GM21515 (cell line): ENCODE measurements around the gene CDK4.
"Not testable (repeated sequence)": the region's sequence is repeated elsewhere in the genome, so short reads cannot be mapped to it uniquely, and the experiment has no call there.

Source experiments
- ATAC-seq: cut with Tn5 transposase; IDR thresholded peaks from one replicate; pipeline ENCODE4 v1.9.1; 2021; ENCODE audit not compliant: unreplicated experiment

Gene CDK4

DNA sequence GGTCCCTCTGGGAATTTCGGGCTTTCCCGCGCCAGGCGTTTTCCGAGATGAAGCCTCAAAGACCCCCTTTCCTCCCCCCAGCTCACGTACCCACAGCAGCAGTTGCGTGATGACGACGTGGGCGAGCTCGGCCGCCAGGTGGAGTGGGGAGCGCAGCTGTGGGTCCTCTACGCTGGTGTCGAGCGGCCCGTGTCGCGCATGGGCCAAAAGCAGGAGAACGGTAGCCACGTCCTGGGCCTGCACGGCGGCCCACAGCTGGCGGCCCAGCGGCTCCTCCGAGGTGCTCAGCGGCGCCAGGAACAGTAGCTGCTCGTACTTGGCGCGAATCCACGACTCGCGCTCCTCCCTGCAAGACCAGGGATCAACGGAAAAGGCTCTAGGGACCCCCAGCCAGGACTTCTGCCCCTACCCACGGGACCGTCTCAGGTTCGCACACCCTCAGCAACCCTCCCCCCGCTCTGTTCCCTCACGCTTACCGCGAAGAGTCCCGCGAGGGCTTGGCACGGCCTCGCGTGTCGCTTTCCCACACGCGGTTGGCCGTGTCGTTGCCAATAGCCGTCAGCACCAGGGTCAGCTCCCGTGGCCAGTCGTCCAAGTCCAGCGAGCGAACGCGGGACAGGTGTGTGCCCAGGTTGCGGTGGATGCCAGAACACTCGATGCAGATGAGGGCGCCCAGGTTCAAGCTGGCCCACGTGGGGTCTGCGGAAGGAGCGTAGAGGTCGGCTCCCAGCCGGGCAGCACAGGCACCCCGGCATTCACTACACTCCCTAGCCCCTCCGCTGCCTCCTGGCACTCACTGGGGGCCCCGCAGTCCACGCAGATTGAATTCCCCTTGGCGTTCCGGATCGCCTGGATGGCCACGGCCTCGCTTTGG, 25.0 kb downstream of the CDK4 start:
- no peak for ATAC-seq

DNA sequence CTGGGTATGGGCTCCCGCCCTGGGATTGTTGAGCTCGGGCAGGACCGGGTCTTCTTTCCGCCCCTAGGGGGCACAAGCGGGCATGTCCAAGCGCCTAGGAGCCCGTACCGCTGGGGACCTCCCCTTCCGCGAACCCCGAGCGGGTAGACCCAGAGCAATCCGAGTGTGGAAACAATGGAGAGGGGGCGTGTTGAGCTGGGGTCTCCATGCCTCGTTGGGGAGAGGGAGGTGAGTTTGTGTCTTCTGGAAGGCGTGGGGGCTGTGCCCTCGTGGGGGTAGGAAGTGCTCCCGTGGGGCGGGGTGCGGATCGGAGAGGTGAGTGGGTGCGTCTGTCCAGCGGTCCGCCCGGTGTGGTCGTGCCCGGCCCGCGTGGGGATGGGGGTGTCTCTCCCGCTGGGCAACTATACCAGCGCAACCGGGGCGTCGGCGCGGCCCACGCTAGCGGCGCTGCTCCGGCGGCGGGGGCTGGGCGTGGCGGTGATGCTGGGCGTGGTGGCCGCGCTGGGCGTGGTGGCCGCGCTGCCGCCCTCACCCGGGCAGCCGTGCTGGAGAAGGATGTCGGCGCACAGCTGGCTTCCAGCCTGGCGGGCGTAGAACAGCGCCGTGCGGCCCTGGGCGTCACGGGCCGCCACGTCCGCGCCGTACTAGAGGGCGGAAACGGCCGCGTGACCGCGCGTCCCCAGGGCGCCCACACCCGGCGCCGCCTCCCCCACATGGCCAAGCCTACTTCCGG, 25.8 kb downstream of the CDK4 start:
- ATAC-seq, result no peak

DNA sequence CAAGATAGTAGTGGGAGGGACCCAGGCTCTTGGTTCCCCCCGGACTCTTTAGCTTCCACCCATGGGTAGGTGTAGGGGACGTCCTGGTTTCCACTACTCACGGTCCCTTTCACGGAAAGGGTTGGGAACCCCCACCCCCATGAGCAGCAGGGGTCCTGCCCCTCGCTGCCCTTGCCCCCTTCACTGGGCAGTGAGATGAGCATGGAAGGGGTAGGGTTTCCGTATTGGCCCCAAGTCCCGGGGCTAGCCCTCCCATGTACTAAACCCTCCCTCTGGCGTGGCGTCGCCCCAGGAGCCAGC, 26.3 kb downstream of the CDK4 start:
- ATAC-seq, result no peak

DNA sequence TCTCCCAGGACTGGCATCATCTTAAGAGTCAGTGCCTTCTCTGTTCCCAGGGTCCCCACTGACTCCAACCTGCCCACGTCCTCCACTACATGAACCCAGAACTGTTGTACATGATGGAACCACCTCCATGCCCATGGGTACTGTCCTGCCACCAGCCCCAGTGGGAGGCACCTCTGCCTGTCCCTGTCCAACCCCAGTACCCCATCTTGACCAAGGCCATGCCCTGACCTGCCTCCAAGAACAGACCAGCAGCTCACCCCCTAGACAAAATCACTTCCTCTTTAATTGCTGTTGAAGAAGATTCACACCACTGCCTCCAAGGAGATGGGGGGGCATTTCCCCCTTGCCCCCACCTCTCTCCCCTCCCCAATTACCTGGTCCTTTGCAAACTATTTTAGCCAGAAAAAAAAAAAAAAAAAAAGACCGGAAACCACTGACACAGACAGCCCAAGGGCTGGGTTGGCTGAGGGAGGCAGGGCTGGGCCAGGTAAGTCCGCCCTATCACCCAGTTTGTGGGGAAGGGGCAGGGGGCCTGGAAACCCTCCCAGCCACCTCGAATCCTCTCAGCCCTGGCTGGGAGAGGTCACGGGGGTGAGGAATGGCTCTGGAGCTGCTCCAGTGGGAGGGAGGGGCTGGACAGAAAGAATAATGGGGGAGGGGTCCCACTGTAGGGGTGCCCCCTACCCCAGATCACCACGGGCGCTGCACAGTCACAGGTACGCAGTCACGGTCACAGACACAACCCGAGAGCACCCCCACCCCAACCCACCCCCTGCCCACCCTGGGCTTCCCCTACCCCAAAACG, 27.0 kb downstream of the CDK4 start:
- no peak for ATAC-seq

DNA sequence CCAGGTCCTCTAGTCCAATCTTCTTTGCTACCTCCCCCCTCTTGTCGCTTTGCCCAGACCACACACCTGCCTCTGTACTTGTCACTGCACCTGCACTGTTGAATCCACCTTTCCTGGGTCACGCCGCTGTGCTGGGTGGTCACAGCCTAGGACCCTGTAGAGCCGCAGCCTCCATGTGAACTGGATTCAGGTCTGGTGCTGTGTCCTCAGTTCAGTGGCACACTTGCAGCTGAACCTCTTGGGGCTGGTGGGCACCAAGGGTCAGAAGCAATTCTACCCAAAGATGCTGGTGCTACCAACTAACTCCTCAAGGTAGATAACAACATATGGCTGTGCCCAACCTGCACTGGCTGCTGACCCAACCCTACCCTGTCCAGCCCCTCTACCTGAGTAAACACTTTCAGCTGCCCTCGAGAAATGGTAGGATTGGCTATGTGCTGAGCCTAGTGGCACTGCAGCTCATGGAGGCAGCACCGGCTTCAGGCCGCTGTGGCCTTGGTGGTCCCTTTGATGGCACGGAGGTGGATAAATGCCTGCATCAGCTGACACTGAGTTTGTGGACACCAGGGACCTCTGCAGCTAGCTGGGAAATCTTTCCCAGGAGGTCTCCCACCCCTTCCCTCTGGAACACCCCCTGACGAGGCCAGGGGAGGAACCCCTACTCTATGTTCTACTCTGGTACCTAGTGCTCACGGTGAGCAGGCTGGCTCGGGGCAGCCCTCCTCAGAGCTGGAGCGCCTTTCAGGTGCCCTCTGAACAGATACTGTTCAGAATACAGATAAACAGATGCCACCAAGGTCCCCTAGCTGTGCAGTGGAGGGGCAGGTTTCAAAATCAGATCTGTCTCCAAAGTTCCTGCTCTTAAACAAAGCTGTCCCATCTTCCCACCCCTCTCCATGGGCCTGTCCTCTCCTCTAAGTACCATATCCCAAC, 27.8 kb downstream of the CDK4 start:
- no peak for ATAC-seq

DNA sequence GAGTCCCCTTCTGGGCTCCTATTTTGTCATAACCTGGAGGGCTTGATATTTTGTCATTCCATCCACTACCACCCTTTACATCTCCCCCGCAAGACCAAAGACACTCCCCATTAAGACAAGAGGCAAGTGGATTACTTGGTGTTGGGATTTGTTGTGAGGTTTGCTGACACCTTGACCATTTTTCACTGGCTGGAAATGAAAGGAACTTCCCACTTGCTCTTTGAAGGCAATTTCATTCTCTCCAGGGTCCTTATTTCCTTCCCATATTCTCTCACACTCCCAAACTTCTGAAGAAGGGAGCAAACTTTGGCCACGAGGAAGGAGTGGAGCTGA, 28.5 kb downstream of the CDK4 start:
- ATAC-seq, result no peak

DNA sequence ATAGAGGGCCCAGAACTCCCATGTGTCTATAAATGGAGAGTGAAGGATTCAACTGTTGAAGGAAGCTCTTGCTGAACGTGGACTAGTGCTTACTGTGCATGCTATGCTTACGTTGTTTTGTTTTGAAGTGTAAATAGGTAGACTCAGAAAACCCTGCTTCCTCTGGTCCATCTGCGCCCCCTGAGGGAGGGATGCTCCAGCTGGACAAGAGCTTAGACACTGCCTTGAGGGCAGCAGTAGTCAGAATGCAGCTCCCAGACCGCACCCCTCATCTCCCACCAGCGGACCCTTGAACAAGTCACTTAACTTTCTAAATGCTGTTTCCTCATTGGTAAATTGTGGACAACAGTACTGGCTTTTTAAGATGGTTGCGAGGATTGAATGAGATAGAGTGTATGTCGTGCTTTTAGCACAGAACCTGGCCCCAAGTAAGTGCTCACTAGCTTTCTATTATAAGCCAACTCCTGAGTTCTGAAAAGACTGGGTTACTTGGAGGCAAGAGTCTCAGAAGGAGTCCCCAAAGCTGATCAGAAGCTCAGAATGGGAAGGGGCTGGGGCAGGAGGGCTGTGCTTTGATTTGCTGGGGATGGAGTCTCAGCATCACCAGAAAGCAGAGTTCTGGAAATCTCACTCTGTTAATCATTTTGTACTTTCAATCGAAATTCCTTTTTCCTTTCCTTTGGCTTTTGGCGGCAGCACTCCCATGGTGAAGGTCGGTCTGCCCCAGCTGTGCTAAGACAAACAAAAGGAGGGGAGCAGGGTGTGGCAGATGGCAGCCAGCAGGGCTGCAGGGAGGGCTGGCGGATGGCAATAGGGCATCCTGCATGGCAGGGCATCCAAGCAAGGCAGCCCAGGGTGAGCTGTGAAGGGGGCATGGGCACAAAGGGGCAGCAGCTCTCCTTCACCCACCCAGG, 29.1 kb downstream of the CDK4 start:
- no peak for ATAC-seq

DNA sequence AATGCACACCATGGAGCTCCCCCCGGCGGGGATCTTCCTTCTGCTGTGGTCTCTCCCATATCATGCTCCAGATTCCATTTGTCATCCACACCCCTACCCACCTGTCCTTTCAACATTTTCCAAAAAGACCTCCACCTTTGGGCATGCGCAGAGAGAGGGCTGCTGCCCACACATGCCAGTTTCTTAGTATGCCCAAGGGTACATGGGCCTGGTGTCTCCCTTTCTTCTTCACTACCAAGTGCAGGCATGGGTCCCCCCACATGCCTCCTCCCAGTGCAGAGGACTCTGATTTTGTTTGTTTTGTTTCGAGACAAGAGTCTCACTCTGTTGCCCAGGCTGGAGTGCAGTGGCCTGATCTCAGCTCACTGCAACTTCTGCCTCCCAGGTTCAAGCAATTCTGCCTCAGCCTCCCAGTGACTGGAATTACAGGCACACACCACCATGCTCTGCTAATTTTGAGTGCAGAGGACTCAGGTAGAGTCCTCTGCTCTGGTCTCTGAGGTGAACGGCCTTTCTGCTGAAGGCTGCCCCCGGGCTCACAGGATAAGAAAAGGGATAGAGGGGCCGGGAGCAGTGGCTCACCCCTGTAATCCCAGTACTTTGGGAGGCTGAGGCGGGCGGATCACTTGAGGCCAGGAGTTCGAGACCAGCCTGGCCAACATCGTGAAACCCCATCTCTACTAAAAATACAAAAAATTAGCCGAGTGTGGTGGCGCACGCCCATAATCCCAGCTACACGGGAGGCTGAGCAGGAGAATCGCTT, 30.1 kb downstream of the CDK4 start:
- ATAC-seq, result not testable (repeated sequence)

DNA sequence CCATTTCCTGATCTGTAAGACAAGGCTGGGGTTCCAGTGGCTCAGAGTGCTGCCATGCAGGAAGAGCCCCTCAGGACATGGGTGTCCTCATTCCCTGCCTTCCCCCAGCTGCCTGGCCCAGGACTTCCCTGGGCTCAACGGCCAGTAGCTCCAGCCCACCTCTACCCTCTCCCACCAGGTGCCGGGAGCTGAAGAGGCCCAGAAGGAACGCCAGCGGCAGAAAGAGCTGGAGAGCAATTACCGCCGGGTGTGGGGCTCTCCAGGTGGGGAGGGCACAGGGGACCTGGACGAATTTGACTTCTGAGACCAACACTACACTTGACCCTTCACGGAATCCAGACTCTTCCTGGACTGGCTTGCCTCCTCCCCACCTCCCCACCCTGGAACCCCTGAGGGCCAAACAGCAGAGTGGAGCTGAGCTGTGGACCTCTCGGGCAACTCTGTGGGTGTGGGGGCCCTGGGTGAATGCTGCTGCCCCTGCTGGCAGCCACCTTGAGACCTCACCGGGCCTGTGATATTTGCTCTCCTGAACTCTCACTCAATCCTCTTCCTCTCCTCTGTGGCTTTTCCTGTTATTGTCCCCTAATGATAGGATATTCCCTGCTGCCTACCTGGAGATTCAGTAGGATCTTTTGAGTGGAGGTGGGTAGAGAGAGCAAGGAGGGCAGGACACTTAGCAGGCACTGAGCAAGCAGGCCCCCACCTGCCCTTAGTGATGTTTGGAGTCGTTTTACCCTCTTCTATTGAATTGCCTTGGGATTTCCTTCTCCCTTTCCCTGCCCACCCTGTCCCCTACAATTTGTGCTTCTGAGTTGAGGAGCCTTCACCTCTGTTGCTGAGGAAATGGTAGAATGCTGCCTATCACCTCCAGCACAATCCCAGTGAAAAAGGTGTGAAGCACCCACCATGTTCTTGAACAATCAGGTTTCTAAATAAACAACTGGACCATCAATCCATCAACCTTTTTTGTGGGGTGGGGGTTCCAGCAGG, 31.2 kb downstream of the CDK4 start:
- ATAC-seq, result no peak

DNA sequence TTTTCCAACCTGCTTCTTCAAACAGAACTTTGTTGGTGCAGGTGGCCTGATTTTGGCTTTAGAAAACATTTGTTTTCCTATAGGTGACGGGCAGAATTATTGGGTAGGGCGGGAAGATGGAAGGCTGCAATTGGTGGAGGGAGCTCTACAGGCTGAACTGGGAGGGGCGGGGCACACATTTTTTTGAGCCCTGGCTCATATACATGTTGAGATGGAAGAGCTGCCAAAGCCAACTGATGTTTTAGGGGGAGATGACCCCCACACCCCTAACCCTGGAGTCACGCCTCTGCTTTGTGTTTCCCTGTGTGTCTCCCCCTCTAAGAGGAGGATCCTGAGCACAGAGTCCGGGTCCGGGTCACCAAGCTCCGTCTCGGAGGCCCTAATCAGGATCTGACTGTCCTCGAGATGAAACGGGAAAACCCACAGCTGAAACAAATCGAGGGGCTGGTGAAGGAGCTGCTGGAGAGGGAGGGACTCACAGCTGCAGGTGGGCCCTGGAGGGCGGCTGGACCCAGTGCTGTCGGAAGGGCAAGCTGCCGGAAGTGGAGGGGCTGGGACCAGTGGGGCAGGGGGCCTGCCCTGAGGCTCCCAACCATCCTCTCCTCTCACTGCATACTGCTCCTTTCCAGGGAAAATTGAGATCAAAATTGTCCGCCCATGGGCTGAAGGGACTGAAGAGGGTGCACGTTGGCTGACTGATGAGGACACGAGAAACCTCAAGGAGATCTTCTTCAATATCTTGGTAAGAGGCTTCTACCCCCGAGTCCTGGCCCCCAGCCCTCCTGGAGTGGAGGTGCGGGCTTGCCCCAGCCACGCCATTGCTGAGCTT, 32.1 kb downstream of the CDK4 start:
- ATAC-seq, result no peak

DNA sequence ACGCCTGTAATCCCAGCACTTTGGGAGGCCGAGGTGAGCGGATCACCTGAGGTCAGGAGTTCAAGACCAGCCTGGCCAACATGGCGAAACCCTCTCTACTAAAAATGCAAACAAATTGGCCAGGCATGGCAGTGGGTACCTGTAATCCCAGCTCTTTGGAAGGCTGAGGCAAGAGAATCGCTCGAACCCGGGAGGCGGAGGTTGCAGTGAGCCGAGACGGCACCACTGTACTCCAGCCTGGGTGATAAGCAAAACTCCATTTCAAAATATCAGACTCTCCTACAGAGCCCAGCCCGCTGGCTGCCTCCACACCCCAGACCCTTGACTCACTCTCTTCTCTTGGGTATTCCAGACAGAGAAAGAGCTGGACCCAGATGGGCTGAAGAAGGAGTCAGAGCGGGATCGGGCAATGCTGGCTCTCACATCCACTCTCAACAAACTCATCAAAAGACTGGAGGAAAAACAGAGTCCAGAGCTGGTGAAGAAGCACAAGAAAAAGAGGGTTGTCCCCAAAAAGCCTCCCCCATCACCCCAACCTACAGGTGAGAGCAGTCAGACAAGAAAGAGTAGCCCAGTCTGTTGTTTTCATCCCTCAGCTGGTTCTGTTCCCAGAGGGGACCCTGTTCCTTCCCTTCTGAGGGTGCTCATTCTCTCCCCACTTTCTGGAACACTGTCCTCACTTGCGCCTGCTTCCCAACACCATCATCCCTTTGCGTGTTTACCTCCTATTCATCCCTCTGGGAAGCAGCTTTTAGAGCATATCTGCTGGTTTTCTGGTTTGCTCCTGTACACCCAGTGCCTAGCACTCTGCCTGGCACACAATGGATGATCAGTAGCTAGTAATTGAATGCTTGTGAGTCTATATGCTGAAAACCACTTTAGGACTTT, 33.2 kb downstream of the CDK4 start:
- no peak for ATAC-seq

DNA sequence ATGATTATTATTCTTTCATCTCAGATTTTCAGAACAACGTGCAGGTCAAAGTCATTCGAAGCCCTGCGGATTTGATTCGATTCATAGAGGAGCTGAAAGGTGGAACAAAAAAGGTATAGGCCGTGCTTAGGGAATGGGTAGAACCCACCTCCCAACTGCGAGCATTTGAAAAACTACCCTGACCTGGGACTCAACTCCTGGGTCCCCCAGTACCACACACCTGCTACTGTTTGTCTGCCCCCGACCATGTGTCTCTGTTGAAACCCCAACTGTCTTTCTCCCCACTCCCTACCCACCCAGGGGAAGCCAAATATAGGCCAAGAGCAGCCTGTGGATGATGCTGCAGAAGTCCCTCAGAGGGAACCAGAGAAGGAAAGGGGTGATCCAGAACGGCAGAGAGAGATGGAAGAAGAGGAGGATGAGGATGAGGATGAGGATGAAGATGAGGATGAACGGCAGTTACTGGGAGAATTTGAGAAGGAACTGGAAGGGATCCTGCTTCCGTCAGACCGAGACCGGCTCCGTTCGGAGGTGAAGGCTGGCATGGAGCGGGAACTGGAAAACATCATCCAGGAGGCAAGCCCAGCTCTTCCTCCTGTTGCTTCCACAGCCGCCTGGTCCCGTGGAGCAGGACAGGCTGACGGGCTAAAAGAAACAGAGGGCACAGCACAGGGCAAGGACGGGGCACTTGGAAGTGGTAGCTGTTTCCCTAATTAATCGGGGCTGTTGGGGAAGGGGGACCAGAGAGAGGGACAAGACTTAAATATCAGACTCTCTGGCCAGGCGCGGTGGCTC, 34.1 kb downstream of the CDK4 start:
- no peak for ATAC-seq

DNA sequence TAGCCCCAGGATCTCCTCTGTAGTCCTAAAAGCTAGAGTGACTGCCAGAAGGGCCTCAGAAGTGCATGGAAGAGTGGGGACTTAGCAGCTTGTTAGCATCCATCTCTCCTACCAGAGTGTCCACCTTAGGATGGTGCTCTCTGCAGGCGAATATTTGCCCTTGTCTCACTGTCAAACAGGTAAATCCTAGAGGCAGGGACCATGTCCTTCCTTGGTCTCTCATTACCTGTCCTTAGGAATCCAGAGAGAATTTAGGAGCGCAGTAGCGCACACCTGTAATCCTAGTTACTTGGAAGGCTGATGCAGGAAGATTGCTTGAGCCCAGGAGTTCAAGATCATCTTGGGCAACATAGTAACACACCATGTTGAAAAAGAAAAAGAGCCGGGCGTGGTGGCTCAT, 35.0 kb downstream of the CDK4 start:
- no peak for ATAC-seq

DNA sequence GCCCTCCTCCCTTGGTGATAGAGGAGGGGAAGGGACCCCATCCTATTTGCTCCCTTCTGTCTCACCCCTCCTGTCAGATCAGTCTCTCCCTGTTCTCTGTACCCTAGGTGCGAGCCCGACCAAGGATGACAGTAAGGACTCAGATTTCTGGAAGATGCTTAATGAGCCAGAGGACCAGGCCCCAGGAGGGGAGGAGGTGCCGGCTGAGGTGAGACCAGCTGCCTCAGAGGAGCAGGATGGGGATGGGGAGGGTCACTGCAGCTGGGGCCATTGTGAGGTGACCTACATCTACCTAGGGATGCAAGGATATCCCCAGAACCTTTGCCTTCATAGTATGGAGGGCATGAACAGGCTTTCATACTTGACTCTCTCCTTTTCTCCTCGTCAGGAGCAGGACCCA, 35.8 kb downstream of the CDK4 start:
- ATAC-seq, result no peak

DNA sequence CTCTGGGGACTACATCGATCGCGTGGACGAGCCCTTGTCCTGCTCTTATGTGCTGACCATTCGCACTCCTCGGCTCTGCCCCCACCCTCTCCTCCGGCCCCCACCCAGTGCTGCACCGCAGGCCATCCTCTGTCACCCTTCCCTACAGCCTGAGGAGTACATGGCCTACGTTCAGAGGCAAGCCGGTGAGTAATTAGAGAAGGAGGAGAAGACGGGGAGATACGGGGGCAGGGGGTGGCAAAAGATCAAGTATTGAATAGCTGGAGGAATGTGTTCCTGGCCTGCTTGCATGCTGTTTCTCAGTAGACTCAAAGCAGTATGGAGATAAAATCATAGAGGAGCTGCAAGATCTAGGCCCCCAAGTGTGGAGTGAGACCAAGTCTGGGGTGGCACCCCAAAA, 36.3 kb downstream of the CDK4 start:
- ATAC-seq, result no peak
